ENCODE measurements around the gene LLGL2.

LLGL2 gene

GRCh38 chr17:75490173-75490743 lies 35.2 kb upstream of the LLGL2 start:
- in situ Hi-C loops (cut with HindIII; ENCODE audit: low pct_ligation_motif_present, low pct_unique_long_range_greater_than_20kb, low sequenced_read_pairs): no loop called here
- no peak for DNase-seq

GRCh38 chr17:75490953-75491649 lies 34.4 kb upstream of the LLGL2 start:
- no peak for DNase-seq
- in situ Hi-C loops (cut with HindIII; ENCODE audit: low pct_ligation_motif_present, low pct_unique_long_range_greater_than_20kb, low sequenced_read_pairs): no loop called here

GRCh38 chr17:75491680-75492079 lies 33.8 kb upstream of the LLGL2 start:
- in situ Hi-C loops (cut with HindIII; ENCODE audit: low pct_ligation_motif_present, low pct_unique_long_range_greater_than_20kb, low sequenced_read_pairs): no loop called here
- DNase-seq: no peak

- DNase-seq: no peak
- in situ Hi-C loops (cut with HindIII; ENCODE audit: low pct_ligation_motif_present, low pct_unique_long_range_greater_than_20kb, low sequenced_read_pairs): no loop called here
These were observed 32.8 kb upstream of the LLGL2 start for GRCh38 chr17:75492555-75493168.

- in situ Hi-C loops (cut with HindIII; ENCODE audit: low pct_ligation_motif_present, low pct_unique_long_range_greater_than_20kb, low sequenced_read_pairs): no loop called here
- no peak for DNase-seq
These were observed 31.9 kb upstream of the LLGL2 start for GRCh38 chr17:75493476-75494129.

GRCh38 chr17:75494326-75494877 lies 31.1 kb upstream of the LLGL2 start:
- in situ Hi-C loops (cut with HindIII; ENCODE audit: low pct_ligation_motif_present, low pct_unique_long_range_greater_than_20kb, low sequenced_read_pairs): no loop called here
- no peak for DNase-seq

GRCh38 chr17:75496005-75496404 lies 29.5 kb upstream of the LLGL2 start:
- no peak for DNase-seq

GRCh38 chr17:75498039-75498725 lies 27.3 kb upstream of the LLGL2 start:
- in situ Hi-C loops (cut with HindIII; ENCODE audit: low pct_ligation_motif_present, low pct_unique_long_range_greater_than_20kb, low sequenced_read_pairs): no loop called here
- no peak for DNase-seq

More at GRCh38 chr17:75496005-75496404, 29.5 kb upstream of the LLGL2 start:
- in situ Hi-C loops (cut with HindIII; ENCODE audit: low pct_ligation_motif_present, low pct_unique_long_range_greater_than_20kb, low sequenced_read_pairs): no loop called here

GRCh38 chr17:75498726-75499213 lies 26.7 kb upstream of the LLGL2 start:
- DNase-seq: no peak
- in situ Hi-C loops (cut with HindIII; ENCODE audit: low pct_ligation_motif_present, low pct_unique_long_range_greater_than_20kb, low sequenced_read_pairs): no loop called here

GRCh38 chr17:75499313-75500022 lies 26.0 kb upstream of the LLGL2 start:
- DNase-seq: no peak
- in situ Hi-C loops (cut with HindIII; ENCODE audit: low pct_ligation_motif_present, low pct_unique_long_range_greater_than_20kb, low sequenced_read_pairs): no loop called here

GRCh38 chr17:75500419-75501216 lies 24.9 kb upstream of the LLGL2 start:
- no peak for DNase-seq
- in situ Hi-C loops (cut with HindIII; ENCODE audit: low pct_ligation_motif_present, low pct_unique_long_range_greater_than_20kb, low sequenced_read_pairs): no loop called here

GRCh38 chr17:75501378-75502071 lies 24.0 kb upstream of the LLGL2 start:
- no peak for DNase-seq
- in situ Hi-C loops (cut with HindIII; ENCODE audit: low pct_ligation_motif_present, low pct_unique_long_range_greater_than_20kb, low sequenced_read_pairs): no loop called here

GRCh38 chr17:75502072-75502720 lies 23.3 kb upstream of the LLGL2 start:
- in situ Hi-C loops (cut with HindIII; ENCODE audit: low pct_ligation_motif_present, low pct_unique_long_range_greater_than_20kb, low sequenced_read_pairs): no loop called here
- no peak for DNase-seq

- in situ Hi-C loops (cut with HindIII; ENCODE audit: low pct_ligation_motif_present, low pct_unique_long_range_greater_than_20kb, low sequenced_read_pairs): no loop called here
- no peak for DNase-seq
These were observed 22.7 kb upstream of the LLGL2 start for GRCh38 chr17:75502721-75503329.

GRCh38 chr17:75503337-75503950 lies 22.1 kb upstream of the LLGL2 start:
- no peak for DNase-seq
- in situ Hi-C loops (cut with HindIII; ENCODE audit: low pct_ligation_motif_present, low pct_unique_long_range_greater_than_20kb, low sequenced_read_pairs): no loop called here

- no peak for DNase-seq
- in situ Hi-C loops (cut with HindIII; ENCODE audit: low pct_ligation_motif_present, low pct_unique_long_range_greater_than_20kb, low sequenced_read_pairs): no loop called here
These were observed 21.5 kb upstream of the LLGL2 start for GRCh38 chr17:75503976-75504346.
